HG02588 (cell line): ENCODE results near the gene HSPG2.
"Not testable (repeated sequence)": the region's sequence is repeated elsewhere in the genome, so short reads cannot be mapped to it uniquely, and the experiment has no call there.

ENCODE experiments used
- ATAC-seq: cut with Tn5 transposase; IDR thresholded peaks from one replicate; pipeline ENCODE4 v1.9.1; 2021; ENCODE audit warnings: mild to moderate bottlenecking, moderate library complexity; ENCODE audit not compliant: unreplicated experiment

The HSPG2 gene

GRCh38 chr1:21935393-21935804, 1.7 kb downstream of the HSPG2 start:
- ATAC-seq, result no peak

GRCh38 chr1:21933397-21934248, 3.5 kb downstream of the HSPG2 start:
- ATAC-seq, result no peak

- no peak for ATAC-seq
Observed at GRCh38 chr1:21932127-21932526, 5.0 kb downstream of the HSPG2 start.

GRCh38 chr1:21931171-21932093, 5.7 kb downstream of the HSPG2 start:
- no peak for ATAC-seq

GRCh38 chr1:21930629-21931170, 6.4 kb downstream of the HSPG2 start:
- no peak for ATAC-seq

- ATAC-seq, result no peak
Observed at GRCh38 chr1:21930080-21930571, 7.0 kb downstream of the HSPG2 start.

- no peak for ATAC-seq
Observed at GRCh38 chr1:21927533-21928237, 9.4 kb downstream of the HSPG2 start.

GRCh38 chr1:21926814-21927532, 10.1 kb downstream of the HSPG2 start:
- ATAC-seq, result no peak

GRCh38 chr1:21926065-21926464, 11.0 kb downstream of the HSPG2 start:
- no peak for ATAC-seq

GRCh38 chr1:21925334-21925940, 11.7 kb downstream of the HSPG2 start:
- no peak for ATAC-seq

GRCh38 chr1:21924503-21925005, 12.6 kb downstream of the HSPG2 start:
- ATAC-seq, result no peak

- no peak for ATAC-seq
Observed at GRCh38 chr1:21922090-21923013, 14.8 kb downstream of the HSPG2 start.

- ATAC-seq, result no peak
Observed at GRCh38 chr1:21921100-21921875, 15.8 kb downstream of the HSPG2 start.

- ATAC-seq, result no peak
Observed at GRCh38 chr1:21919520-21919919, 17.6 kb downstream of the HSPG2 start.

- not testable (repeated sequence) for ATAC-seq
Observed at GRCh38 chr1:21917239-21917631, 19.9 kb downstream of the HSPG2 start.

GRCh38 chr1:21916447-21917238, 20.5 kb downstream of the HSPG2 start:
- ATAC-seq, result no peak
